Brain pericyte (primary cell): Measurements from ENCODE around the gene DTYMK.
"Not testable (repeated sequence)": the region's sequence is repeated elsewhere in the genome, so short reads cannot be mapped to it uniquely, and the experiment has no call there.

Experiments
- DNase-seq: peaks from one replicate; pipeline ENCODE4 v3.0.0-alpha.2; 2012; ENCODE audit warnings: low read depth, low spot score

DTYMK gene, protein sequence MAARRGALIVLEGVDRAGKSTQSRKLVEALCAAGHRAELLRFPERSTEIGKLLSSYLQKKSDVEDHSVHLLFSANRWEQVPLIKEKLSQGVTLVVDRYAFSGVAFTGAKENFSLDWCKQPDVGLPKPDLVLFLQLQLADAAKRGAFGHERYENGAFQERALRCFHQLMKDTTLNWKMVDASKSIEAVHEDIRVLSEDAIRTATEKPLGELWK

GRCh38 chr2:241686650-241687425, at the start of gene DTYMK:
TSS of gene DTYMK (minus strand) at chr2:241686815. CDS start at chr2:241686783, 32 bp downstream.
- DNase-seq = peak; percentile 81

DNA sequence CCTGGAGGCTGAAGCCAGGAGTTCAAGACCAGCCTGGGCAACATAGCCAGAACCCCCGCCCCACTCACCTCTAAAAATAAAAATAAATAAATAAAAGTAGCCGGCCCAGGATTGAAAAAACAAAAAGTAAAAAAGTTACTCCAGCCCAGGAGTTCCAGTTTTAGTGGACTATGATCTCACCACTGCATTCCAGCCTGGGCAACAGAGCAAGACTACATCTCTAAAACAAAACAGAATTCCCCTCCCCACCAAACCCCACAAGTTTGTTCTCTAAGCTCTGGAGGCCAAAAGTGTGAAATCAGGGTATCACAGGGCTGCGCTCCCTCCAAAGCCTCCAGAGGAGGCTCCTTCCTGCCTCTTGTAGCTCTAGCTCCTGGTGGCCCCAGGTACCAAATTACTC, 49.5 kb upstream of the DTYMK start:
- no peak for DNase-seq

GRCh38 chr2:241734467-241735208, 48.0 kb upstream of the DTYMK start, which contains the start of gene D2HGDH:
TSS of gene D2HGDH (plus strand) at chr2:241734630. CDS start at chr2:241735225, 595 bp downstream.
- no peak for DNase-seq

DNA sequence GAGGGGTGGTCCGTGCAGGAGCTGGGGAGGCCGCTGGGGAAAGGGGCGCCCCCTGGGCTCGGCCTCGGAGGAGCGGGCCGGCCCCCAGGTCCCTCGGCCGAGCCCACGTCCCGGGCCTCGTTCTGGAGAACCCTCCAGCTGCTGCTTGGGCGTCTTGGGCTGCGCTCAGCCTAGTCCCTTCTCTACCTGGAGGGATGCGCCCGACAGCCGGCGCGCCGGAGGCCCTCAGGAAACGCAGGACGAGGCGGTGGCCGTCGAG, 47.5 kb upstream of the DTYMK start:
- no peak for DNase-seq

GRCh38 chr2:241733391-241734207, 47.0 kb upstream of the DTYMK start:
- no peak for DNase-seq

DNA sequence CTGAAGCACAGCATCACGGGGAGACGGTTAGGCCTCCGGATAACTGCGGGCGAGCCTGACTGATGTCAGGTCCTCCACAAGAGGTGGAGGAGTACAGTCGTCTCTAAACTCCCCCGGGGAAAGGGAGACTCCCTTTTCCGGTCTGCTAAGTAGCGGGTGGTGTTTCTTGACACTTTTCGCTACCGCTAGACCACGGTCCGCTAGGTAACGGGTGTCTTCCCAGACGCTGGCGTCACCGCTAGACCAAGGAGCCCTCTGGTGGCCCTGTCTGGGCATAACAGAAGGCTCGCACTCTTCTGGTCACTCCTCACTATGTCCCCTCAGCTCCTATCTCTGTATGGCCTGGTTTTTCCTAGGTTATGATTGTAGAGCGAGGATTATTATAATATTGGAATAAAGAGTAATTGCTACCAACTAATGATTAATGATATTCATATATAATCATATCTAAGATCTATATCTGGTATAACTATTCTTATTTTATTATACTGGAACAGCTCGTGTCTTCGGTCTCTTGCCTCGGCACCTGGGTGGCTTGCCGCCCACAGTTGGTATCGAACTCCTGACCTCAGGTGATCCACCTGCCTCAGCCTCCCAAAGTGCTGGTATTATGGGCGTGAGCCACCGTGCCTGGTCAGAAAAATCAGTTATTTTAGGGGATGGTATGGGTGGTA, 46.0 kb upstream of the DTYMK start:
- not testable (repeated sequence) for DNase-seq

DNA sequence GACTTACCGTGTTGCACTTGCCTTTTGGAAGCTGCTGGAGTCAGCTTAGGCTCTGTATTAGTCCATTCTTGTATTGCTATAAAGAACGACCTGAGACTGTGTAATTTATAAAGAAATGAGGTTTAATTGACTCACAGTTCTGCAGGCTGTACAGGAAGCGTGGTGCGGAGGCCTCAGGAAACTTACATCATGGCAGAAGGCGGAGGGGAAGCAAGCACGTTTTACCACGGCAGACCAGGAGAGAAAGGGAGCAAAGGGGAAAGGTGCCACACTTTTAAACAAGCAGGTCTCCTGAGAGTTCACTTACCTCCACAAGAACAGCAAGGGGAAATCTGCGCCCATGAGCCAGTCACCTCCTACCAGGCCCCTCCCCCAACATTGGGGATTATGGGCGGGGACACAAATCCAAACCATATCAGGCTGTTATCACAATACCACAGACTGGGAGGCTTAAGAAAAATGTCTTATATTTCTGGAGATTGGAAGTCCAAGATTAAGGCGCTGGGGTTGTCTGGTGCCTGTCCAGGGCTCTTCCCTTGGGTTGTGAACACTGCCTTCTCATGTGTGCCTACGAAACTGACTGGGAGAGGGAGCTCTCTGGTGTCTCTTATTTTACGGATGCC, 44.2 kb upstream of the DTYMK start:
- no peak for DNase-seq

- no peak for DNase-seq
Measured at GRCh38 chr2:241729868-241730267, 43.3 kb upstream of the DTYMK start.

GRCh38 chr2:241728627-241729026, 42.0 kb upstream of the DTYMK start:
- DNase-seq = no peak

DNA sequence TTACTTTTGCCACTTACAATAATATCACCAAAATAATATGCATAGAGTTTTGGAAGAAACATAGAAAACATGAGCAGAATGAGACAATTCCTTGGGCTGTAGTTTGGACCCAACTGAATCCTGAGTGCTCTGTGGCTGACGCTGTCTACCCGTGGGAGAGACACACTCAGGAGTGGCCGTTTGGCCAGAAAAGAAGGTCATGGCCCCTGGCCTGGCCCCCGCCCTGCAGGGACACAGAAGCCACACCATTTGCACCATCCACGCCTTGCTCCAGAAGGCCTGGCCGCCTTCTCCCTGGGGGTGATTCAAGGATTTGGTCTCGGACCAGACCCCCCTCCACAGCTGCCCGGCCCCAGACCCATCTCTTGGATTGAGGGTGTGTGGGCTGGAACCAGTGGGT, 41.4 kb upstream of the DTYMK start:
- DNase-seq = no peak

DNA sequence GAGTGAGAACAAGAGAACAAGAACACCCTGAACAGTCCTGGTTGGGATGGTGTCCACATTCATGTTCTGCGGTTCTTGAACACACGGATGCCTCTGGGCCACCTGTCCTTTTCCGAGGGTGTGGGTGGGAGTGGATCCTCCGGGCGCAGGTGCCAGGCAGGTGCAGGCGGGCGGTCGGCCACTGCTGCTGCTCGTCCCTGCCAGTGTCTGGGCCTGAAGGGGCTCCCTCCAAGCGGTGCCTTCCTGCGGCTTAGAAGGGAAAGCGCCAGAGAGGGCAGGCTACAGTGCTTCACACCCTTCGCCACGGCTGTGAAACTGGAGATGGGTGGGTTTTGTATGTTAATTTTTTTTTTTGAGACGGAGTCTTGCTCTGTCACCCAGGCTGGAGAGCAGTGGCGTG, 39.8 kb upstream of the DTYMK start:
- DNase-seq = no peak

DNA sequence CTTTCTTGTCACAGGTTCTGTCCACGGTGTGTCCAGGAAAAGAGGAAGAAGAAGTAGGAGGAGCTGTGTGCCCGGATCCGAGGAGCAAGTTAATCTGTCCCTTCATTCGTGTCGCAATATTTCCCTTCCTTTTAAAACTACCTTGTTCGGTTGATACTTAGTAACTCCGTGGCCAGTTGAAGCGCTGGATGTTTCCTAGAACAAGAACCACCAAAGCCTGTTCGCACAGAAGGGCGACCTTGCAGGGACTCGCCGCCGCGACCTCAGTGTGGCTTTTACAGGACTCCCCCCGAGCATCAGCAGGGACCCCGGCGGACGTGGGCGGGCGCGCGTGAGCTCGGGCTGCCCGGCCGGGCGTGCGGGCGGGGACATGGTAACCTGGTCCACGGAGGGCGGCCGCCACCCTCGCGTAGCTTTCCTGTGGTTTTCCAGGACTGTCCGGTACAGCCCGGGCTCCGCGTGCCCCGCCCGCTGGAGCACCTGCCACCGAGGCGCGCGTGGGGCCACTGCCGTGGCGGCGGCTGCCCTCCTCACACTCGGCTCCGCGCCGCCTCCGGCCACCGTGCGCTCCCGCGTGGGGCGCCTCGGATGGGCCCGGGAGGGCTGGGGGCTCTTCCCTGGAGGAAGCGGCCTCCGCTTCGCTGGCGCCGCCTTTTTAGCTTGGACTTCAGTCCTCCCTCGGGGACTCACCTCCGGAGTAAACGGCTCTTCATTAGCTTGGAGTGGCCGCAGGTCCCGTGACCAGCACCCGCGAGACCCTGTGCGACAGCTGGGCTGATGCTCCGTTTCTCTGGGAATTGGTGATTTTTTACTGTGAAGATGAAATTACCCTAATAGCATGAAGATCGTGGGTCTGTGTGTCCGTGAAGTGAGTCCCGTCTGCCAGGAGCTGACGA, 38.6 kb upstream of the DTYMK start:
- DNase-seq = no peak

- DNase-seq = no peak
Measured at GRCh38 chr2:241724259-241724974, 37.8 kb upstream of the DTYMK start.

- DNase-seq = no peak
Measured at GRCh38 chr2:241722896-241723454, 36.4 kb upstream of the DTYMK start.

GRCh38 chr2:241721852-241722251, 35.2 kb upstream of the DTYMK start:
- no peak for DNase-seq

DNA sequence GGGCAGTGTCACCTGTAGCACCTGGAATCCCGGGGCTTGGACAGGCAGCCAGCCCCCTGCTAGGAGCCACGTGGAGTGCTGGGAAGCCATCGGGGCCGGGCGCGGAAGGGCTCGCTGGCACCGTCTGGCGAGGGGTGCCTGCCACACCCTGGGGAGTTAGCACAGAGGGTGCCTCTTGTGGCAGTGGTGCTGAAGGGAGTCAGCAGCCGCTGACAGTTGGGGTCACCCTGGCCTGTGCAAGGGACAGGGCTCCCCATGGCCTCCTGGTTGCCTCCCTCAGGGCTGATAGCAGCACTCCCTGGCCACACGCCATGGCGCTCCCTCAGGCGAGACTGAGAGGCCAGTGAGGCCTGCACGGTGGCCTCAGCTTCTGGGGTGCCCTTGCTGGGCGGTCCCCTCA, 33.9 kb upstream of the DTYMK start:
- DNase-seq = no peak

- DNase-seq = no peak
Measured at GRCh38 chr2:241720099-241720498, 33.5 kb upstream of the DTYMK start.

DNA sequence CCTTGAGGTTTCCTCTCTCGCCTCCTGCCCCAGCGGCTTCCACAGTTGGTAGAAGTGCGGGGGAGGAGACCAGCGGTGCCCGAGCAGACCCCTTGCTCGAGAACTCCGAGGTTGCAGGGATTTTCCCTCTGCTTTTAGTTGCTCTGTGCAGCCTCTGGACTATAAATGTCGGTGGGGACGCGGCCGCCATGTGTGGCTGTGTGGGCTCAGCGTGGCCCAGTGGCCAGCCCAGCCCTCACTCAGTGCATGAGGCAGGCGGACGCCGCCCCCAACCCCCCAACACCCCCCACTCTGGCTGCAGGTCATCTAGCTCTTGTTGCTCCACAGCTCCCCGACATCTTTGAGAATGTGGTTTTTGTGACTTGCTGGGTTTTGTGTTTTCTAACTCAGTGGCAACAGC, 32.5 kb upstream of the DTYMK start:
- DNase-seq = no peak

DNA sequence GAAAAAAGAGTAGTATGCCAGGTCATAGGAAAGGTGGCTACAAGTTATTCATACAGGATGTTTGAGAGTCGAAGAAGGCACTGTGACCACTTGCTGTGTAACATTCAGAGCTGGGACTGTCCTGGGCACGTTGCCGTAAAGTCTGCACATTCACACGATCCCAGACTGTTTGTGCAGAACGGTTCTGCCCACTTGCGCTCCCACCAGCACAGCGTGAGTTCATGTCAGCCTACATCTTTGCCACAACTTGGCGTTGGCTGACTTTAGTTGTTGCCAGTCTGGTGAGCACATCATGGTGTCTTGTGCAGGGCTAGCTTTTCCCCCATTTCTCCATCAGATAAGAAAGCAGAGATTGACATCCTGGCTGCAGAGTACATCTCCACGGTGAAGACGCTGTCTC, 22.3 kb upstream of the DTYMK start:
- no peak for DNase-seq
